Measurements from ENCODE around the gene NPC1L1. TPM values are rescaled to one million over a fixed set of nuclear protein-coding genes. Genes with fewer than 3 reads are reported as not detected.

NPC1L1 gene
- total RNA-seq, 2 donors from 2014 or later, result 0.52 TPM; not detected in 1

DNA sequence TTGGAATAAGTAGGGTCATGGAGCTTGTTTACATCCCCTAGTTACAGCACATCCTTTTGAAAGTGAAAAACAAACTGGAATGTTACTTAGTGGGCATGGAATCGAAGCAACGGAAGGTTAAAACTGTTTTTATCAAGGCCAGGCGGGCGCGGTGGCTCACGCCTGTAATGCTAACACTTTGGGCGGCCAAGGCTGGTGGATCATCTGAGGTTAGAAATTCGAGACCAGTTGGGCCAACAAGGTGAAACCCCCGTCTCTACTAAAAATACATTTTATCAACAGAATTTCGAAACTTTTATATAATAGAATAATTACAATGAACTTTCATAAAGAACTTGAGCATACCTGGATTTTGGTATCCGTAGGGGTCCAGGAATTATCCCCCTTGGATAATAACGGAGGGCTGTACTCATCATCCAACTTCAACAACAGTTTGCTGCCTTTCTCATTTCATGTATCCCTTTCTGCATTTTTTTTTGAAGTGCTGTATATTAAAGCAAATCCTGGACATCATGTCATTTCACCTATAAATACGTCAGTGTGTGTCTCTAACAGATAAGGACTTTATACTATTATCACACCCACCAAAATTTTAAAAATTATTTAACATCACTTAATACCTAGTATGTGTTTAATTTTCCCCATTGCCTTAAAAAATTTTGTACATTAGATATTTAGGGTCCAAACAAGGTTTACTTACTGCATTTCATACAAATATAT is 42.2 kb upstream of the NPC1L1 start:
- Histone ChIP-seq H3K36me3 (replicated peaks in 1 of 2; ENCODE audit: insufficient read depth in 1 of 2, low read depth in 2 of 2) (peaks cover 0 to 12% of the 10 kb centered on the region in 2 donors), H3K9me3 (no peaks in the 10 kb centered on the region), H3K27me3 (no peaks in the 10 kb centered on the region), H3K4me3 (peak overlapping the region in 1 of 2 donors; percentile 50), H3K4me1 (peaks cover 27% of the 10 kb centered on the region), H3K27ac (peak overlapping the region; percentile 92 to 99 (median 98))
- intact Hi-C loops (cut with DNase I), result no loop called here
- WGBS, 2 donors, result 86 to 87% methylated on average over 13 of the region's 13 CpGs
- DNase-seq (no peak), ATAC-seq (no peak)
- no peak for TF ChIP-seq POLR2A (IDR thresholded peaks at IDR 0.05)
- TF ChIP-seq, protein P1, sequence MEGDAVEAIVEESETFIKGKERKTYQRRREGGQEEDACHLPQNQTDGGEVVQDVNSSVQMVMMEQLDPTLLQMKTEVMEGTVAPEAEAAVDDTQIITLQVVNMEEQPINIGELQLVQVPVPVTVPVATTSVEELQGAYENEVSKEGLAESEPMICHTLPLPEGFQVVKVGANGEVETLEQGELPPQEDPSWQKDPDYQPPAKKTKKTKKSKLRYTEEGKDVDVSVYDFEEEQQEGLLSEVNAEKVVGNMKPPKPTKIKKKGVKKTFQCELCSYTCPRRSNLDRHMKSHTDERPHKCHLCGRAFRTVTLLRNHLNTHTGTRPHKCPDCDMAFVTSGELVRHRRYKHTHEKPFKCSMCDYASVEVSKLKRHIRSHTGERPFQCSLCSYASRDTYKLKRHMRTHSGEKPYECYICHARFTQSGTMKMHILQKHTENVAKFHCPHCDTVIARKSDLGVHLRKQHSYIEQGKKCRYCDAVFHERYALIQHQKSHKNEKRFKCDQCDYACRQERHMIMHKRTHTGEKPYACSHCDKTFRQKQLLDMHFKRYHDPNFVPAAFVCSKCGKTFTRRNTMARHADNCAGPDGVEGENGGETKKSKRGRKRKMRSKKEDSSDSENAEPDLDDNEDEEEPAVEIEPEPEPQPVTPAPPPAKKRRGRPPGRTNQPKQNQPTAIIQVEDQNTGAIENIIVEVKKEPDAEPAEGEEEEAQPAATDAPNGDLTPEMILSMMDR (IDR thresholded peaks at IDR 0.05), result no peak

DNA sequence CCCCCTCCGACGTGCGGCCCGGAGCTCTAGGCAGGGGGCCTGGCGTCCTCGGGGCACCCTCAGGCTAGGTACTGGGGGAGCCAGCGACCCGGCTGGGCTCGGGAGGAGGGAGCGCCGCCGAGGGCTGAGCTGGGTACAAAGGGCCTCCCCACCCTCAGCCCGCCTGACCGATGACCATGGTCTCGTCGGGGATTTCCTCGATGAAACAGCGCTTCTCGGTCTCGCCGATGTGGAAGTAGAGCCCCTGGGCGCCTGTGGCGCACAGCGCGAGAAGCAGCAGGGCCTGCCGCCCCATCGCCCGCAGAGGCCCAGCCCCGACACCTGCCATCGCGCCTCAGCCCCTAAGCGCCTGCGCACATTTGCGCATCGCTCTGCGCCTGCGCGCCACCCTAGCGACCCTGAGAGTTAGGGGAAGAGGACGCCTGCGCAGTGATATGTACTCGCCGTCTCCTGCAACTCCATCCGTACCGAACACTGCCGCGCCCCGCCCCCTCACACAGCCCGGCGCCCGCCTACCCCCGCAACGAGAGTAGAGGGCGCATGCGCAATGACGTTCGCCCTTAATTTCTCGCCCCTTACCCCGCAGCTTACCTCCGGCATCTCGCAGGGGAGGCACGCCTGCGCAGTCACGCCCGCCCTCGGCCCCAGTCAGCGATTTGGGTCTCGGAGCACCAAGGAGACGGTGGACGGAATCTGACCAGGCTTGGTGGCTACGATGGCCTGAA is 40.9 kb upstream of the NPC1L1 start, which contains the start of gene TMED4:
TMED4 (minus strand) TSS at position 353 of the 725 bp plus-strand sequence; CDS start at position 328, 25 bp downstream.
- Histone ChIP-seq H3K4me1 (peaks cover 25% of the 10 kb centered on the region), H3K36me3 (replicated peaks in 1 of 2; ENCODE audit: insufficient read depth in 1 of 2, low read depth in 2 of 2) (peaks cover 0 to 16% of the 10 kb centered on the region in 2 donors), H3K27me3 (no peaks in the 10 kb centered on the region), H3K9me3 (no peaks in the 10 kb centered on the region), H3K4me3 (peak within 1 kb of the TSS; percentile 72 to 90), H3K27ac (peak within 1 kb of the TSS; percentile 92 to 99 (median 98))
- ATAC-seq, result peak; percentile 98
- WGBS, 2 donors, result 0% methylated on average over 34 to 40 of the region's 71 CpGs
- TF ChIP-seq, protein P1 (IDR thresholded peaks at IDR 0.05), result peak in 1 of 7 experiments; percentile 1
- TF ChIP-seq POLR2A (IDR thresholded peaks at IDR 0.05), result peak; percentile 80 to 94 (median 94)
- DNase-seq, result peak; percentile 100
- intact Hi-C loops (cut with DNase I), result no loop called here

DNA sequence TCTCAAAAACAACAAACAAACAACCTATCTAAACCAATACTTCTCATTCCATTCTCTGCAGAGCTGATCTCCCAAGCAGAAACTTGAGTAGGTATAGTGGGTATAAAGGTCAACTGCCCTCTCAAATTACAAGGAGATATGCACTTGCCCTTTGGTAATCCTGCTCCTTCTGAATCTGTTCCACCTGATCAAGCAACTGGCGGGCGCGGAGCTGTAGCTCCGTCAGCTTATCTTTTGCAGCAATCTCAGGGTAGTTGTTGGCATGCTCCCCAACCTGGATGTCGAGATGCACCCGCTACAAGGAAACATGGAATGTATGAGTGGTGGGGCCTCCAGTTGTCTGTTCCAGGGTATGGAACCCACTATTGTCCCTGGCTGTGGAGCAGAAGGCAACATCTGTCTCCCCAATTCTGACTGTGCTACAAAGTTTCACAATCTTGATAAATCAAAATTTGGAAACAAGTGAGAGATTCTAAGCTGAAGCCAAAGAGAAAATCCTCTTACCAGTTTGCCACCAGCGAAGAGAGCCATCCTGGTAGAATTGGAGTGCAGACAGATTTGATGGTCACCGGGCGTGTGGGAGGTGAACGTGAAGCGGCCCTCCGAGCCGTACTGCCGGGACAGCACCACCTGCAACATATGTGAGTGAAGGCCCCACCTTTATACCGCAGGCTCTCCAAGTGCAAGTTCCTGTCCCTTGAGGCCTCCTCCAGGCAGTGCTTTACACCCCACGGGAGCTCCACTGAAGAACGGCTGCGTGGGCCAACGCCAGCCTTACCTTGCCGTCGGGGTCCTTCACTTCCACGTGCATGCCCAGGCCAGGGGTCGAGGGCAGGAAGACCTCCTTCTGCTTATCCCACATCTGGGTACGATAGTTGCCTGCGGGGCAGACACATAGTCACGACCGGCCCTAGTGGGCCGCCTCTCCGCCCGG is 40.1 kb upstream of the NPC1L1 start:
- Histone ChIP-seq H3K27ac (peak overlapping the region; percentile 76 to 99 (median 95)), H3K27me3 (no peaks in the 10 kb centered on the region)
- intact Hi-C loops (cut with DNase I), result no loop called here

DNA sequence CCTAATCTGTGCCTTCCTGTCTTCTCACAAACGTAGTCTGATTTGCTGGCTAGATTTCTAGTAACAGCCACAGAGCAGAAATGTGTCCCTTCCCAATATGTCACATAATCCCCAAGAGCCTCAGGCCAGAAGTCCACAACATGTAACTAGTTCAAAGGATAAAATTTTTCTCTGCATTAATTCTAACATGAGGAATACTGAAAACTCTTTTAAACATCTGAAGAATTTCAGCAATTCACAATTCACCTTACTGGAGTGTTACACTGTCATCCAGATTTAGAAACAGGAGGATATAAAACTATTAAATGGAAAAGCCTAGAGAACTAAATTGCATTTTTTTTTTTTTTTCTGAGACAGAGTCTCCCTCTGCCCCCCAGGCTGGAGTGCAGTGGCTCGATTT is 35.1 kb upstream of the NPC1L1 start:
- WGBS, 2 donors, result 79 to 82% methylated on average over 2 of the region's 2 CpGs
- DNase-seq (no peak), ATAC-seq (no peak)
- intact Hi-C loops (cut with DNase I), result no loop called here
- Histone ChIP-seq H3K27me3 (no peaks in the 10 kb centered on the region), H3K4me3 (no peak overlapping the region), H3K9me3 (no peaks in the 10 kb centered on the region), H3K4me1 (peaks cover 40% of the 10 kb centered on the region), H3K27ac (no peak overlapping the region), H3K36me3 (replicated peaks in 1 of 2; ENCODE audit: insufficient read depth in 1 of 2, low read depth in 2 of 2) (peaks cover 0 to 22% of the 10 kb centered on the region in 2 donors)
- TF ChIP-seq, protein P1 (IDR thresholded peaks at IDR 0.05), result no peak
- TF ChIP-seq POLR2A (IDR thresholded peaks at IDR 0.05), result no peak

More for the DNA sequence above, 40.1 kb upstream of the NPC1L1 start:
- peak overlapping the region; percentile 72 to 90 for H3K4me3 ChIP-seq
- 5 to 34% methylated on average over 8 to 30 of the region's 30 CpGs for WGBS, 2 donors
- H3K36me3 ChIP-seq (replicated peaks in 1 of 2; ENCODE audit: insufficient read depth in 1 of 2, low read depth in 2 of 2), result peaks cover 0 to 16% of the 10 kb centered on the region in 2 donors
- no peak for ATAC-seq
- peak; percentile 36 to 44 (median 42) for DNase-seq
- H3K4me1 ChIP-seq, result peaks cover 25% of the 10 kb centered on the region
- no peaks in the 10 kb centered on the region for H3K9me3 ChIP-seq
- peak in 1 of 3 donors; percentile 30 for TF ChIP-seq POLR2A (IDR thresholded peaks at IDR 0.05)
- TF ChIP-seq, protein P1 (IDR thresholded peaks at IDR 0.05), result no peak
